ENCODE data around the gene BCAN. TPM values are rescaled to one million over a fixed set of nuclear protein-coding genes. Genes with fewer than 3 reads are reported as not detected.

The BCAN gene
- polyA plus RNA-seq, 4 donors, result 0.36 to 1.9 TPM; not detected in 2

- DNase-seq (no peak), FAIRE-seq (no peak)
- no peak overlapping the region for H3K27ac ChIP-seq (ENCODE audit: low read depth in 1 of 3, low read length in 2 of 3)
- H3K4me1 ChIP-seq (ENCODE audit: control insufficient read depth in 3 of 3, insufficient read depth in 2 of 3, low read depth in 1 of 3, low read length in 2 of 3), result peaks cover 2 to 53% (median 15%) of the 10 kb centered on the region in 3 donors
- H3K36me3 ChIP-seq (ENCODE audit: control insufficient read depth in 3 of 3, insufficient read depth in 2 of 3, low read depth in 1 of 3, low read length in 3 of 3), result peaks cover 0 to 16% (median 0%) of the 10 kb centered on the region in 3 donors
- no peak overlapping the region for H3K4me3 ChIP-seq (ENCODE audit: low read depth in 1 of 3, low read length in 3 of 3)
- WGBS, 3 donors, result 91 to 94% (median 93%) methylated on average over 14 of the region's 14 CpGs
- no peaks in the 10 kb centered on the region for H3K9me3 ChIP-seq (ENCODE audit: control insufficient read depth in 2 of 2, insufficient read depth in 1 of 2, low read depth in 1 of 2, low read length in 1 of 2)
- peaks cover 0 to 23% (median 0%) of the 10 kb centered on the region in 3 donors for H3K27me3 ChIP-seq (ENCODE audit: control insufficient read depth in 3 of 3, insufficient read depth in 3 of 3, low read length in 3 of 3)
These were observed 16.6 kb downstream of the BCAN start for GRCh38 chr1:156658496-156658895.

- DNase-seq (no peak), FAIRE-seq (no peak)
- no peak overlapping the region for H3K4me3 ChIP-seq (ENCODE audit: low read depth in 1 of 3, low read length in 3 of 3)
- no peaks in the 10 kb centered on the region for H3K9me3 ChIP-seq (ENCODE audit: control insufficient read depth in 2 of 2, insufficient read depth in 1 of 2, low read depth in 1 of 2, low read length in 1 of 2)
- peaks cover 0 to 16% (median 0%) of the 10 kb centered on the region in 3 donors for H3K36me3 ChIP-seq (ENCODE audit: control insufficient read depth in 3 of 3, insufficient read depth in 2 of 3, low read depth in 1 of 3, low read length in 3 of 3)
- H3K27me3 ChIP-seq (ENCODE audit: control insufficient read depth in 3 of 3, insufficient read depth in 3 of 3, low read length in 3 of 3), result peaks cover 0 to 23% (median 0%) of the 10 kb centered on the region in 3 donors
- H3K4me1 ChIP-seq (ENCODE audit: control insufficient read depth in 3 of 3, insufficient read depth in 2 of 3, low read depth in 1 of 3, low read length in 2 of 3), result peaks cover 2 to 58% (median 18%) of the 10 kb centered on the region in 3 donors
- WGBS, 3 donors, result 76 to 81% (median 76%) methylated on average over 10 of the region's 10 CpGs
- no peak overlapping the region for H3K27ac ChIP-seq (ENCODE audit: low read depth in 1 of 3, low read length in 2 of 3)
These were observed 17.1 kb downstream of the BCAN start for GRCh38 chr1:156658945-156659574.

- Histone ChIP-seq H3K9me3 (ENCODE audit: control insufficient read depth in 2 of 2, insufficient read depth in 1 of 2, low read depth in 1 of 2, low read length in 1 of 2) (no peaks in the 10 kb centered on the region), H3K27me3 (ENCODE audit: control insufficient read depth in 3 of 3, insufficient read depth in 3 of 3, low read length in 3 of 3) (peaks cover 0 to 21% (median 0%) of the 10 kb centered on the region in 3 donors), H3K36me3 (ENCODE audit: control insufficient read depth in 3 of 3, insufficient read depth in 2 of 3, low read depth in 1 of 3, low read length in 3 of 3) (peaks cover 0 to 14% (median 0%) of the 10 kb centered on the region in 3 donors), H3K4me3 (ENCODE audit: low read depth in 1 of 3, low read length in 3 of 3) (peak overlapping the region in 2 of 3 donors; percentile 4 to 55), H3K4me1 (ENCODE audit: control insufficient read depth in 3 of 3, insufficient read depth in 2 of 3, low read depth in 1 of 3, low read length in 2 of 3) (peaks cover 2 to 64% (median 23%) of the 10 kb centered on the region in 3 donors), H3K27ac (ENCODE audit: low read depth in 1 of 3, low read length in 2 of 3) (peak overlapping the region in 1 of 3 donors; percentile 46)
- FAIRE-seq (no peak), DNase-seq (no peak)
- 24 to 33% (median 33%) methylated on average over 6 of the region's 6 CpGs for WGBS, 3 donors
These were observed 17.7 kb downstream of the BCAN start for GRCh38 chr1:156659661-156659987.

DNA sequence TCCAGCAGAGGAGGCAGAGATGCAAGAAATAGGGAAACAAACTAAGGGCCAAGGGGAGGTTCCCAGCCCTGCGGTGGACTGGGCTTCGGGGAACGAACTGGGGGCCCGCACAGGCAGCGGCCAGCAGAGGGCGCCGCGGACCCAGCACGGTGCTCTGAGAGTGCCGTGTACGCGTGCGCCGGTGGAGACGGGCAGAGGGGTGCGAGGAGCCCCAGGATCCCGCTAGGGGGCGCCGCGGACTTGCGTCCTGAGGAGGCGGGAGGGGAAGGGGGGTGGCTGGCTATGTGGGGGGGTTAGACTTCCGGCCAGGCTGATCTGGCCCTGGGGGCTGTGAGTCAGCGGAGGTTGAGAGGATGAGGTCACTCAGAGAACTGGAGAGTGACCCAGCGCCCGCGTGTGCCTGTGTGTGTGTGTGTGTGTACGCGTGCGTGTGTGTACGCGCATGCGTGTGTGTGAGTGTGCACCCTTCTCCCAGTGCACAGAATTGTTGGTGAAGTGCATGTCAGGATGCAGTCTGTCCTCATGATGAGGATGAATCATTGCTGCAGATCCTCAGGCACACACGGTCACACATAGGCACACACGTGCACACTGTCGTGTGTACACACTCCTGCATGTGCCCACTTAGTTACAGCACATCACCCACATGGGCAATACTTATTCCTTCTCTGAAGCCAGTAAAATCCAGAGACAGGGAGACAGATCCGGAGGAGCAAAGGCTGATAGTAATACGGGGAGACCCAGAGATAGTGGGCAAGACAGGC lies 18.3 kb downstream of the BCAN start:
- FAIRE-seq (no peak), DNase-seq (peak; percentile 92 to 96)
- Histone ChIP-seq H3K36me3 (ENCODE audit: control insufficient read depth in 3 of 3, insufficient read depth in 2 of 3, low read depth in 1 of 3, low read length in 3 of 3) (peaks cover 0 to 12% (median 0%) of the 10 kb centered on the region in 3 donors), H3K9me3 (ENCODE audit: control insufficient read depth in 2 of 2, insufficient read depth in 1 of 2, low read depth in 1 of 2, low read length in 1 of 2) (no peaks in the 10 kb centered on the region), H3K27ac (ENCODE audit: low read depth in 1 of 3, low read length in 2 of 3) (peak overlapping the region; percentile 81 to 95 (median 86)), H3K27me3 (ENCODE audit: control insufficient read depth in 3 of 3, insufficient read depth in 3 of 3, low read length in 3 of 3) (peaks cover 0 to 21% (median 0%) of the 10 kb centered on the region in 3 donors), H3K4me1 (ENCODE audit: control insufficient read depth in 3 of 3, insufficient read depth in 2 of 3, low read depth in 1 of 3, low read length in 2 of 3) (peaks cover 2 to 70% (median 27%) of the 10 kb centered on the region in 3 donors), H3K4me3 (ENCODE audit: low read depth in 1 of 3, low read length in 3 of 3) (peak overlapping the region in 2 of 3 donors; percentile 55 to 60)
- WGBS, 3 donors, result 6 to 19% (median 8%) methylated on average over 23 to 38 of the region's 38 CpGs

DNA sequence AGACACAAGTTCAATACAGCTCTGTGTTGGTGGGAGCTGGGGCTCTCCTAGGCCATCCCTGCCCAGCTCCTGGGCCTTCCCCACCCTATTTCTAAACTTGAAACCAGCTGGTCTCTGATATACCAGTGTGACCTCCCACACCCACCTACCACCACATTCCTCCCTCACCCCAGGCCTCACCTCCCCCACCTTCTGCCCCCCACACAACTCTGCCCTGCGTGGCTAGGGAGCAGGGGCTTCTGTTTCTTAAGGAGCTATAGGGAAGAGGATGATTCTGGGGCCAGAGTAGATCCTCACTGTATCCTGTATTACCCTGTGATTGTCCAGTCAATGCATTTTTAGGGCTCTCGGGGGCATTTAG lies 18.8 kb downstream of the BCAN start:
- 22 to 42% (median 32%) methylated on average over 2 of the region's 2 CpGs for WGBS, 3 donors
- H3K27ac ChIP-seq (ENCODE audit: low read depth in 1 of 3, low read length in 2 of 3), result peak overlapping the region; percentile 81 to 95 (median 86)

GRCh38 chr1:156662005-156662799 lies 20.3 kb downstream of the BCAN start:
- H3K27ac ChIP-seq (ENCODE audit: low read depth in 1 of 3, low read length in 2 of 3), result peak overlapping the region in 2 of 3 donors; percentile 86 to 95
- DNase-seq (peak in 1 of 2 donors; percentile 54), FAIRE-seq (no peak)
- peaks cover 0 to 11% (median 0%) of the 10 kb centered on the region in 3 donors for H3K36me3 ChIP-seq (ENCODE audit: control insufficient read depth in 3 of 3, insufficient read depth in 2 of 3, low read depth in 1 of 3, low read length in 3 of 3)
- 53 to 74% (median 66%) methylated on average over 12 of the region's 12 CpGs for WGBS, 3 donors
- H3K4me3 ChIP-seq (ENCODE audit: low read depth in 1 of 3, low read length in 3 of 3), result no peak overlapping the region
- H3K4me1 ChIP-seq (ENCODE audit: control insufficient read depth in 3 of 3, insufficient read depth in 2 of 3, low read depth in 1 of 3, low read length in 2 of 3), result peaks cover 2 to 76% (median 27%) of the 10 kb centered on the region in 3 donors
- H3K9me3 ChIP-seq (ENCODE audit: control insufficient read depth in 2 of 2, insufficient read depth in 1 of 2, low read depth in 1 of 2, low read length in 1 of 2), result no peaks in the 10 kb centered on the region
- peaks cover 0 to 2% (median 0%) of the 10 kb centered on the region in 3 donors for H3K27me3 ChIP-seq (ENCODE audit: control insufficient read depth in 3 of 3, insufficient read depth in 3 of 3, low read length in 3 of 3)

More for the DNA sequence above, 18.8 kb downstream of the BCAN start:
- FAIRE-seq (no peak), DNase-seq (no peak)
- Histone ChIP-seq H3K36me3 (ENCODE audit: control insufficient read depth in 3 of 3, insufficient read depth in 2 of 3, low read depth in 1 of 3, low read length in 3 of 3) (peaks cover 0 to 11% (median 0%) of the 10 kb centered on the region in 3 donors), H3K4me1 (ENCODE audit: control insufficient read depth in 3 of 3, insufficient read depth in 2 of 3, low read depth in 1 of 3, low read length in 2 of 3) (peaks cover 2 to 75% (median 27%) of the 10 kb centered on the region in 3 donors), H3K4me3 (ENCODE audit: low read depth in 1 of 3, low read length in 3 of 3) (peak overlapping the region; percentile 20 to 60 (median 55)), H3K9me3 (ENCODE audit: control insufficient read depth in 2 of 2, insufficient read depth in 1 of 2, low read depth in 1 of 2, low read length in 1 of 2) (no peaks in the 10 kb centered on the region), H3K27me3 (ENCODE audit: control insufficient read depth in 3 of 3, insufficient read depth in 3 of 3, low read length in 3 of 3) (peaks cover 0 to 17% (median 0%) of the 10 kb centered on the region in 3 donors)

DNA sequence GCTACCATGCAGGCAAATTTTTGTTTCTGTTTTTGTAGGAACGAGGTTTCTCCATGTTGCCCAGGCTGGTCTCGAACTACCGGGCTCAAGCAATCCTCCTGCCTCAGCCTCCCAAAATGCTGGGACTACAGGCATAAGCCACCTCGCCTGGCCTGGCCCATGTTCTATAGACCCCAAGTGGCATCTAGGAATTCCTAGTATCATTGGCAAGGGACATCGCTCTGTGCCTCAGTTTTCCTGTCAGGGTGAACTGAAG lies 20.8 kb downstream of the BCAN start:
- WGBS, 3 donors, result 81 to 97% (median 86%) methylated on average over 5 of the region's 5 CpGs
- Histone ChIP-seq H3K4me1 (ENCODE audit: control insufficient read depth in 3 of 3, insufficient read depth in 2 of 3, low read depth in 1 of 3, low read length in 2 of 3) (peaks cover 2 to 76% (median 27%) of the 10 kb centered on the region in 3 donors), H3K36me3 (ENCODE audit: control insufficient read depth in 3 of 3, insufficient read depth in 2 of 3, low read depth in 1 of 3, low read length in 3 of 3) (peaks cover 0 to 11% (median 0%) of the 10 kb centered on the region in 3 donors)

GRCh38 chr1:156663178-156663577 lies 21.3 kb downstream of the BCAN start:
- FAIRE-seq (no peak), DNase-seq (peak in 1 of 2 donors; percentile 33)
- no peaks in the 10 kb centered on the region for H3K27me3 ChIP-seq (ENCODE audit: control insufficient read depth in 3 of 3, insufficient read depth in 3 of 3, low read length in 3 of 3)
- H3K4me1 ChIP-seq (ENCODE audit: control insufficient read depth in 3 of 3, insufficient read depth in 2 of 3, low read depth in 1 of 3, low read length in 2 of 3), result peaks cover 2 to 78% (median 27%) of the 10 kb centered on the region in 3 donors
- peak overlapping the region in 2 of 3 donors; percentile 49 to 86 for H3K27ac ChIP-seq (ENCODE audit: low read depth in 1 of 3, low read length in 2 of 3)
- H3K36me3 ChIP-seq (ENCODE audit: control insufficient read depth in 3 of 3, insufficient read depth in 2 of 3, low read depth in 1 of 3, low read length in 3 of 3), result peaks cover 0 to 9% (median 0%) of the 10 kb centered on the region in 3 donors
- no peak overlapping the region for H3K4me3 ChIP-seq (ENCODE audit: low read depth in 1 of 3, low read length in 3 of 3)
- WGBS, 3 donors, result 43 to 66% (median 64%) methylated on average over 5 of the region's 5 CpGs
- no peaks in the 10 kb centered on the region for H3K9me3 ChIP-seq (ENCODE audit: control insufficient read depth in 2 of 2, insufficient read depth in 1 of 2, low read depth in 1 of 2, low read length in 1 of 2)

More for the DNA sequence above, 20.8 kb downstream of the BCAN start:
- Histone ChIP-seq H3K27me3 (ENCODE audit: control insufficient read depth in 3 of 3, insufficient read depth in 3 of 3, low read length in 3 of 3) (no peaks in the 10 kb centered on the region), H3K27ac (ENCODE audit: low read depth in 1 of 3, low read length in 2 of 3) (peak overlapping the region in 2 of 3 donors; percentile 49 to 86), H3K9me3 (ENCODE audit: control insufficient read depth in 2 of 2, insufficient read depth in 1 of 2, low read depth in 1 of 2, low read length in 1 of 2) (no peaks in the 10 kb centered on the region), H3K4me3 (ENCODE audit: low read depth in 1 of 3, low read length in 3 of 3) (no peak overlapping the region)
- FAIRE-seq, result no peak
- DNase-seq, result no peak

Data from small intestine (tissue), 7 donors.